Gastroesophageal sphincter (tissue), 3 donors: ENCODE measurements around the gene SLC9A3.

Experiments
- EP300 ChIP-seq: sonication (generic); formaldehyde crosslinking; IDR thresholded peaks from one replicate; pipeline ENCODE4 v1.6.1; 2017; ENCODE audit warnings: antibody characterized with exemption, mild to moderate bottlenecking
- POLR2A ChIP-seq, 2 donors: fragments of 450-650 bp; IDR thresholded peaks; one replicate each; pipeline ENCODE4 v1.6.1; 2017; ENCODE audit warnings: antibody characterized with exemption in 2 of 2, mild to moderate bottlenecking in 2 of 2, moderate library complexity in 1 of 2
- POLR2AphosphoS5 ChIP-seq: sonication (generic); formaldehyde crosslinking; IDR thresholded peaks from one replicate; pipeline ENCODE4 v1.6.1; 2017; ENCODE audit warnings: antibody characterized with exemption
- TF ChIP-seq, protein P1 (sequence below), 4 experiments: fragments of 200-600 bp in 2 of 4; fragments of 450-650 bp in 2 of 4; sonication (generic) in 1 of 4; IDR thresholded peaks; one replicate each; pipeline ENCODE4 v1.5.1; 2017 to 2019; ENCODE audit warnings: antibody characterized with exemption in 4 of 4, mild to moderate bottlenecking in 2 of 4, moderate library complexity in 2 of 4

DNA sequence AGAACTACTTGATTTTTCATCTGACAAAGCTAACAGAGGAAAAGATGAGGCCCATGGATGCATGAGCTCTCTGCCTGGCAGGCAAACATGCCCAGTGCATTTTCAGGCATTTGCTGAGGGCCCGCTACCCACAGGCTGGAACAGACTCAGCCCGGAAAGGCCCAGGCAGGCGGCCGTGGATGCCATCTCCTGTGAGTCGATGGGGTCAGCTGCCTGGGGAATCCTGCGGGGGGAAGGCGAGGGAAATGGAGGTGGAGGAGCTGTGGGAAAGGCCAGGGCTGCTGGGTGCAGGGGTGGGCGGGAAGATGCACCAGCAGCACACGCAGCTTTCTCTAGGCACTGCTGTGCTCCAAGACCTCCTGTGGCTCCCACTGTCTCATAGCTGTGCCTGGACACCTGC is 13.7 kb downstream of the SLC9A3 start:
- TF ChIP-seq POLR2AphosphoS5 (no peak), POLR2A (IDR thresholded peaks at IDR 0.05) (no peak), EP300 (no peak)
- TF ChIP-seq, protein P1, sequence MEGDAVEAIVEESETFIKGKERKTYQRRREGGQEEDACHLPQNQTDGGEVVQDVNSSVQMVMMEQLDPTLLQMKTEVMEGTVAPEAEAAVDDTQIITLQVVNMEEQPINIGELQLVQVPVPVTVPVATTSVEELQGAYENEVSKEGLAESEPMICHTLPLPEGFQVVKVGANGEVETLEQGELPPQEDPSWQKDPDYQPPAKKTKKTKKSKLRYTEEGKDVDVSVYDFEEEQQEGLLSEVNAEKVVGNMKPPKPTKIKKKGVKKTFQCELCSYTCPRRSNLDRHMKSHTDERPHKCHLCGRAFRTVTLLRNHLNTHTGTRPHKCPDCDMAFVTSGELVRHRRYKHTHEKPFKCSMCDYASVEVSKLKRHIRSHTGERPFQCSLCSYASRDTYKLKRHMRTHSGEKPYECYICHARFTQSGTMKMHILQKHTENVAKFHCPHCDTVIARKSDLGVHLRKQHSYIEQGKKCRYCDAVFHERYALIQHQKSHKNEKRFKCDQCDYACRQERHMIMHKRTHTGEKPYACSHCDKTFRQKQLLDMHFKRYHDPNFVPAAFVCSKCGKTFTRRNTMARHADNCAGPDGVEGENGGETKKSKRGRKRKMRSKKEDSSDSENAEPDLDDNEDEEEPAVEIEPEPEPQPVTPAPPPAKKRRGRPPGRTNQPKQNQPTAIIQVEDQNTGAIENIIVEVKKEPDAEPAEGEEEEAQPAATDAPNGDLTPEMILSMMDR (IDR thresholded peaks at IDR 0.05): no peak
